Measurements from ENCODE around the gene GMCL1. TPM values are rescaled to one million over a fixed set of nuclear protein-coding genes. Genes with fewer than 3 reads are reported as not detected.
"Not testable (repeated sequence)": the region's sequence is repeated elsewhere in the genome, so short reads cannot be mapped to it uniquely, and the experiment has no call there.

Gene GMCL1
- total RNA-seq, 1 donor from 2014 or later: 17.1 TPM

DNA sequence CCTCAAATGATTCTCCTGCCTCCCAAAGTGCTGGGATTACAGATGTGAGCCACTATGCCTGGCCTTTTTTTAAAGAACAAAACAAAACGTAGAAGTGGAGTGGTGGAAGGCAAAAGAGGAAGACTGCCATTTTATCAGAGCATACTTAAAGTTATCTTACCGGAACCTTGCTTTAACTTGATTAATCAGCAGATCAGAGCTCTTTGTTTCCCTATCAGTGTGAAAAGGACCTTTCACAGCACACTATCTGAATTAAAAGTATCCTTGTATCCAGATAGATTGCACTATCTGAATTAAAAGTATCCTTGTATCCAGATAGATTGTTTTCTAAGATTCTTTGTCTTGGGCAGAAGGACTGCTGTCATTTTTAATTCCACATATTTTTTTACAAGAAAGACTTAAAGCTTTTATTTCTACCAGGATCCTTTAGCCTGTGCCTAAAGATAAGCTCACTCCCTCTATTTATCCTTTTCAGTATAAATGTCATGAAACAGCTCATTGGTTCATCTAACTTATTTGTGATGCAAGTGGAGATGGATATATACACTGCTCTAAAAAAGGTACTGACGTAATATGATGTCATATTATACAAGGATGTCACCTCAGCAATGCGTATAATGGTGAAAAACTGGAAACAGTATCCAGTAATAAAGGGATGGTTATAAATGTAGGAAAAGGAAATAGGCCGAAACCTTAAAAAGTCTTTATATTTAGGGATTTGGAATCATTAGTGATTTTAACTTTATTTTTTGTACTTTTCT, 17.8 kb downstream of the GMCL1 start:
- no peak for DNase-seq (ENCODE audit: low spot score)

DNA sequence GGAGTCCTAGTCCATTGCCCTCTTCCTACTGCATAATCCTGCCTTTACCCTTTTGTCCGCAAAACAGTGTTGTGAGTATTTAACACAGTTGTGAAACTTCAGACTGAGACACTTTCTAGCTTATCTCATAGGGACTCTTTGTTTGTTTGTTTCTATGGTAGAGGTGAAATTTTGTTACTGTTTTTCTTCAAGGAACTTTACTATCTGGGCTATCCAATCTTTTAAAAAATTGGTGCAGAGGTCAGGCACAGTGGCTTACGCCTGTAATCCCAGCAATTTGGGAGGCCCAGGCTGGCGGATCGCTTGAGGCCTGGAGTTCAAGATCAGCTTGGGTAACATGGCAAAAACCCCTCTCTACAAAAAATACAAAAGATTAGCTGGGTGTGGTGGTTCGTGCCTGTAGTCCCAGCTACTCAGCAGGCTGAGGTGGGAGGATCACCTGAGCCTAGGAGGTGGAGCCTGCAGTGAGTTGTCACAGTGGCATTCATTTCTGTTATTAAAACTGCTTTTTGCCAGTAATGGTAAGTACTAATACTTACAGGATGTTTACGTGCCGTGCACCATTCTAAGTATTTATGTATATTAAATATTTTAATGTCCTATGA, 18.8 kb downstream of the GMCL1 start:
- DNase-seq (ENCODE audit: low spot score): no peak

GRCh38 chr2:69858261-69858660, 28.8 kb downstream of the GMCL1 start:
- no peak for DNase-seq (ENCODE audit: low spot score)

- peak; percentile 63 for DNase-seq (ENCODE audit: low spot score)
These were observed 33.8 kb downstream of the GMCL1 start for GRCh38 chr2:69863298-69863697.

DNA sequence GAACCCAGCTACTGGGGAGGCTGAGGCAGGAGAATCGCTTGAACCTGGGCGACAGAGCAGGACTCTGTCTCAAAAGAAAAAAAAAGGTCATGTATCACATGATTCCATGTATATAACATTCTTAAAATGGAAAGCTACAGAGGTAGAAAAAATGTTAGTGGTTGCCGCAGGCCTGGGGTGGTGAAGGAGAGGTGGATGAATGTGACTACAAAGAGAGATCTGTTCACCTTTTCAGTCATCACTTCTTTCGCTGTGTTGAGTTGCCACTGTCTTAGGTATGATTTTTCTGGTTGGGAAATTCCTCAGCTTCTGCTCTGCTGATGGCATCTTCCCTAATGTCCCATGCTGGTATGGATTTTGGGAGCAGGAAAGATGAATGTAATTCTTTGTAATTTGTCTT, 59.0 kb downstream of the GMCL1 start:
- DNase-seq (ENCODE audit: low spot score): no peak

- no peak for DNase-seq (ENCODE audit: low spot score)
These were observed 59.8 kb downstream of the GMCL1 start for GRCh38 chr2:69889302-69889701.

- DNase-seq (ENCODE audit: low spot score): no peak
These were observed 61.4 kb downstream of the GMCL1 start for GRCh38 chr2:69890881-69891280.

- not testable (repeated sequence) for DNase-seq (ENCODE audit: low spot score)
These were observed 63.5 kb downstream of the GMCL1 start for GRCh38 chr2:69892838-69893424.

DNA sequence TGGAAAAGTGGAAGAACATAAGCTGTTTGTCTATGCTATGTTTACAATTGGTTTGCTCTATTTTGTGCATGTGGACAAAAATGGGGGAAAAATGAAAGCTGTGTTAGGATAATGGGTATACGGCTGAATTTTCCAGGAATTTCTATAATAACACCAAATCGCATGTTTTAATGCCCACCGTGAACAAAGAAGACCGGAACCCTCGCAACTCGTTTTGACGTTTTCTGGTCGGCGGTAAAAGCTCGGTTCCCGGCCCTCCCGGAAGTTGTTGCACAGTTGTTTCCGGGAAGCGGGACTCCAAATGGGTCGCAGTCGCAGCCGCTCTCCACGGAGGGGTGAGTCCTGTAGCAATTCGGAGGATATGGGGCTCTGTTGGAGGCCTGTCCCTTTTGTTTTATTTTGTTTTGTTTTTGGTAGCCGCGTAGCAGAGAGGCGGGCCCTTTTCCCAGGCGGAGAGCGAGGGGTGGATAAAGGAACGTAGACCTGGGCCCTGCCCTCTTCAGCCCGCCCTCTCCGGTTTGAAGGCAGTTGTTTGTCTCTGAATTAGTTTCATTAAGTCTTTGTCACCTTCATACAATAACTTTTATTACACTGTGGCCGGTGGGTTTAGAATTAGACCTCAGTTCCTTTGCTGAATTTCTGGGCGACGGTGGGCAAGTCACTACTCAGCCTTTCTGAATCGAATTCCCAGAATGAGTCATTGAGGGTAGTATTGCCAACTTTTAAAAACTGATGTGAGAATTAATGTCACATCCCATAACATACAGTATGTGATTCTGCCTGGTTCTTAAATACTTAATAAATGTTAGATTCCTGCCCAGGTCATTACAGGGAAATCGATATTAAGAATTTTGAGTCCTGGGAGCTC, 64.5 kb downstream of the GMCL1 start, which contains the start of gene SNRNP27:
SNRNP27 (plus strand) TSS at position 273 of the 868 bp plus-strand sequence; CDS start at position 302, 29 bp downstream.
- DNase-seq (ENCODE audit: low spot score): peak; percentile 89

DNA sequence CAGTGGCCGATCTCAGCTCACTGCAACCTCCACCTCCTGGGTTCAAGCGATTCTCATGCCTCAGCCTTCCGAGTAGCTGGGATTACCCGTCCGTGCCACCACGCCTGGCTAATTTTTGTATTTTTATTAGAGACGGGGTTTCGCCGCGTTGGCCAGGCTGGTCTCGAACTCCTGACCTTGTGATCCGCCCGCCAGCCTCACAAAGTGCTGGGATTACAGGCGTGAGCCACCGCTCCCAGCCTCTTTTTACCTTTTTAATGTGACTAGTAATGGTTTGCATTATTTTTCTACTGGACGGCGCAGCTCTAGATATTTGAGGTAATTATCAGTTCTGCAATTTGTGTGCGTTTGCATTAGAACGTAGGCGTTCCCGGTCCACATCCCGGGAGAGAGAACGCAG, 65.3 kb downstream of the GMCL1 start:
- DNase-seq (ENCODE audit: low spot score): not testable (repeated sequence)

GRCh38 chr2:69902213-69902922, 72.9 kb downstream of the GMCL1 start:
- DNase-seq (ENCODE audit: low spot score): no peak

DNA sequence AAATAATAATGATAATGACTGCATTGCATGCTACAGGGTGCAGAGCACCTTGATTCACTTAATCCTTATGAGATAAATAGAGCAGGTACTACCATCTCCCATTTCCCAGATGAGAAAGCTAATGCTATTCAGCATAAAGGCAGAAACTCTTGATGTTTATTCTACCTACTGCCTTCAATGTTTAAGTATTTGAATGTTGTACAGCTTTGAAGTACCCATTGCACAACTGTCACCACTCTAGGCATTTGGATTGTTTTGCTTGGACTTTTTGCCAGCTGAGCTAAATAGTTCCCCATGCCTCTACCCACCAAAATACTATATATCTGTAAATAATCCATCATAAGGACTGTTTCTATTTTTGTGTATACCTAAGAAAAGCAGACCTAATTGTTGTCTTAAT, 77.8 kb downstream of the GMCL1 start:
- DNase-seq (ENCODE audit: low spot score): no peak

- DNase-seq (ENCODE audit: low spot score): peak; percentile 56
These were observed 82.6 kb downstream of the GMCL1 start for GRCh38 chr2:69911985-69912563.

- peak; percentile 100 for DNase-seq (ENCODE audit: low spot score)
These were observed 84.9 kb downstream of the GMCL1 start for GRCh38 chr2:69914164-69914949.

DNA sequence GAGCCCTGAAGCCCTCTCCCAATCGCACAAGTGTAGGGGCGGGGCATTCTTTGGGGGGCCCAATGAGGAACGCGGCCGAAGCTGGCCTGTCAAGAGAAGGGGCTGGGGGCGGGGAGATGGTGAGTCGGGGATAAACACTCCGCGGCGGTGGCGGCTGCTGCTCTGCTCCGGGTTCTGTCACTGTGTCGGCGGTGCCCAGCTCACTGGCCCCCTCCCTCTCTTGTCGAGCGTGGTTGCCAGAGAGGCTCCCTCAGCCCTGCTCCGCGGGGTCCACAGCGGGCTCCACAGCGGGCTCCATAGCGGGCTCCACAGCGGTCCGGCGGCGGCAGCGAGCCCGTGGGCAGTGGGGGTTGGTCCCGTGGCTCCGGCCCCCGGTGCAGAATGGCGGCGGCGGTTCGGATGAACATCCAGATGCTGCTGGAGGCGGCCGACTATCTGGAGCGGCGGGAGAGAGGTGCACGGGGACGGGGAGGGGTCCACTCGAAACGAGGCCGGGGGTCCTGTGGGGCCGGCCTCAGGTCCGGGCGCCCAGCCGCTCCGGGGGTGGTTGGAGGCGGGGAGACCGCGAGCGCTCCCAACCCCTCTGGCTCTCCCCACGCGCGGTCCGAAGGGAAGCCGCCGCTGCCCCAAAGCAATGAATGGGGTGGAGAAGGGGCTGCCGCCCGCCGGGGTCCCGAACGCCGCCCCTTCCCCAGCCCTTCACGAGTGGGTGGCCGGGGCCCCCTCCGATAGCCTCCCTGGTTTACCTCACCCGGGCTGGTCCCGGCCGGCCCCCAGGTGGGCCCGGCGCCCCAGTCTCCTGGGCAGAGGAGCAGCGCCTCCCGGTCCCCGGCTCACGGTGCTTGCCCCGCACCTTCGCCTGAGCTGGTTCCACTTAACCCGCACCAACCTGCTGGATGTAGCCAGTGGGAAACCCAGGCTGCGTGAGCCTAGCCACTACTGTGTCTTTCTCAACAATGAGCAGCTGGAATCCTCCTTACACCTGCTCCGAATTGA, 85.8 kb downstream of the GMCL1 start, which contains the start of gene MXD1:
MXD1 (plus strand) TSS at position 160 of the 996 bp plus-strand sequence; CDS start at position 382, 222 bp downstream.
- DNase-seq (ENCODE audit: low spot score): no peak

GRCh38 chr2:69916106-69916505, 86.6 kb downstream of the GMCL1 start:
- no peak for DNase-seq (ENCODE audit: low spot score)

DNA sequence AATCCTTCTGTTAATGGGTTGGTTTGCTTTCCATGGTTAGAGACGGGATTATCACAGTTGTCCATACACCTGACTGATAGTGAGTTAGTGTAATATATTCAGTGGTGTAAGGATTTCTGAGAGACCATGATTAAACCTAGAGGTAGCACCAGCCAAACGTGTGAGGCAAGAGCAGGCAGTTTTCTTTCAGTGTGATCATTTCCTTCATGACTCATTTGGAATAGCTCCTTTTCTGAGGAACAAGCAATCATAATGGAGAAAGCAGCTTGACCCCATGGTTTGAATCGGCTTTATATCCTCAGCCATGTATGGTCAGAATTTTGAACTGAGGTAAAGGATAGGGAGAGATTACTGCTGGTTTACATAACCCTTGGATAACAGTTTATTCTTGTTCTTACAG, 88.4 kb downstream of the GMCL1 start:
- no peak for DNase-seq (ENCODE audit: low spot score)

- no peak for DNase-seq (ENCODE audit: low spot score)
These were observed 88.9 kb downstream of the GMCL1 start for GRCh38 chr2:69918401-69918800.

DNA sequence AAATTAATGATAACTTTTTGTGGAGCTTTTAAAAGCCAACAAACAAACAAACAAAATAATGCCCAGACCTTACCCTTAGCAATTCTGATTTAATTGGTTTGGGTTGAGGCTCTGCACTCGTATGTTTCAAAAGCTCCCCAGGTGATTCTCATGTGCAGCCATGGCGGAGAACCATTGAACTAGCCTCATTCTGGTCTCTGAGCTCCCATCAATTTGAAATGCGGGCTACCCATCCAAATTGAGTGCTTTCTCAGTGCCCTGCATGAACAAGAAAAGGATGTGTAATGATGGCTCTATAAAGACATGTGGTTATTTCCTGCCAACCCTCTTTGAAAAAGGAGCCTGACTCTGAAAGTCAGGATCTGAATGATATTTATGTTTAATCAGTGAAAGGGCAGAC, 93.7 kb downstream of the GMCL1 start:
- no peak for DNase-seq (ENCODE audit: low spot score)

Measured in umbilical cord (tissue), 2 donors.